WERI-Rb-1 (cell line): ENCODE measurements around the gene VSIR.

ENCODE experiments used
- DNase-seq: peaks from one replicate; pipeline ENCODE4 v3.0.0-alpha.2; 2020
- H3K27ac ChIP-seq: fragments of 250-450 bp; sonication (Bioruptor Pico); 2 replicates; pipeline ENCODE4 v1.5.1; 2020; ENCODE audit warnings: mild to moderate bottlenecking, moderate library complexity
- H3K27me3 ChIP-seq: fragments of 250-450 bp; sonication (Bioruptor Pico); 2 replicates; pipeline ENCODE4 v1.5.1; 2021; ENCODE audit warnings: mild to moderate bottlenecking, low read depth, moderate library complexity; ENCODE audit not compliant: insufficient read depth, severe bottlenecking
- H3K36me3 ChIP-seq: fragments of 250-450 bp; sonication (Bioruptor Pico); 2 replicates; pipeline ENCODE4 v1.5.1; 2020; ENCODE audit warnings: mild to moderate bottlenecking, moderate library complexity
- H3K4me3 ChIP-seq: 2 replicates; pipeline ENCODE4 v1.5.1; 2011; ENCODE audit warnings: low read depth, mild to moderate bottlenecking, control low read depth, low read length
- H3K9me3 ChIP-seq: fragments of 250-450 bp; sonication (Bioruptor Pico); 2 replicates; pipeline ENCODE4 v1.5.1; 2021; ENCODE audit warnings: mild to moderate bottlenecking, moderate library complexity; ENCODE audit not compliant: severe bottlenecking
- TF ChIP-seq, protein P1 (sequence below): IDR thresholded peaks from 2 replicates; pipeline ENCODE4 v1.5.1; 2011; ENCODE audit warnings: low read depth, mild to moderate bottlenecking, control low read depth, inconsistent platforms, low read length

VSIR gene

DNA sequence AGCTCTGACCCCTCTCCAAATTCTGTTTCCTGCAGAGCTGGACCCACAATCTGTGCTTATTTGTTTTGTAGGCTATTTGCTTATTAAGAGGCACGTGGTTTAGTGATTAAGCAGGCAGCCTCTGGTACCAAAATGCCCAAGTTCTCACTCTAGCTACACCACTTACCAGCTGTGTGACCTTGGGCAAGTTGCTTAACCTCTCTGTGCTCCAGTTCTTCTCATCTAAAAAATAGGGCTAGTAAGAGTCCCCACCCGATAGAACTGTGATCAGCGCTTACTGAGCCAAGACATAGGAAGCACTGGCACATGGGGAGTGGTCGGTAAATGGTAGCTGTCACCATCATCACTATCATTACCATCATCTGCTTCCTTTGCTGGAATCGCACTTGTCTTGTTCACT is 74.6 kb downstream of the VSIR start:
- H3K4me3 ChIP-seq: no peak overlapping the region
- no peak for DNase-seq
- no peaks in the 10 kb centered on the region for H3K27me3 ChIP-seq
- H3K27ac ChIP-seq: no peak overlapping the region
- no peaks in the 10 kb centered on the region for H3K9me3 ChIP-seq
- H3K36me3 ChIP-seq: peaks cover 53% of the 10 kb centered on the region
- TF ChIP-seq, protein P1, sequence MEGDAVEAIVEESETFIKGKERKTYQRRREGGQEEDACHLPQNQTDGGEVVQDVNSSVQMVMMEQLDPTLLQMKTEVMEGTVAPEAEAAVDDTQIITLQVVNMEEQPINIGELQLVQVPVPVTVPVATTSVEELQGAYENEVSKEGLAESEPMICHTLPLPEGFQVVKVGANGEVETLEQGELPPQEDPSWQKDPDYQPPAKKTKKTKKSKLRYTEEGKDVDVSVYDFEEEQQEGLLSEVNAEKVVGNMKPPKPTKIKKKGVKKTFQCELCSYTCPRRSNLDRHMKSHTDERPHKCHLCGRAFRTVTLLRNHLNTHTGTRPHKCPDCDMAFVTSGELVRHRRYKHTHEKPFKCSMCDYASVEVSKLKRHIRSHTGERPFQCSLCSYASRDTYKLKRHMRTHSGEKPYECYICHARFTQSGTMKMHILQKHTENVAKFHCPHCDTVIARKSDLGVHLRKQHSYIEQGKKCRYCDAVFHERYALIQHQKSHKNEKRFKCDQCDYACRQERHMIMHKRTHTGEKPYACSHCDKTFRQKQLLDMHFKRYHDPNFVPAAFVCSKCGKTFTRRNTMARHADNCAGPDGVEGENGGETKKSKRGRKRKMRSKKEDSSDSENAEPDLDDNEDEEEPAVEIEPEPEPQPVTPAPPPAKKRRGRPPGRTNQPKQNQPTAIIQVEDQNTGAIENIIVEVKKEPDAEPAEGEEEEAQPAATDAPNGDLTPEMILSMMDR: no peak

DNA sequence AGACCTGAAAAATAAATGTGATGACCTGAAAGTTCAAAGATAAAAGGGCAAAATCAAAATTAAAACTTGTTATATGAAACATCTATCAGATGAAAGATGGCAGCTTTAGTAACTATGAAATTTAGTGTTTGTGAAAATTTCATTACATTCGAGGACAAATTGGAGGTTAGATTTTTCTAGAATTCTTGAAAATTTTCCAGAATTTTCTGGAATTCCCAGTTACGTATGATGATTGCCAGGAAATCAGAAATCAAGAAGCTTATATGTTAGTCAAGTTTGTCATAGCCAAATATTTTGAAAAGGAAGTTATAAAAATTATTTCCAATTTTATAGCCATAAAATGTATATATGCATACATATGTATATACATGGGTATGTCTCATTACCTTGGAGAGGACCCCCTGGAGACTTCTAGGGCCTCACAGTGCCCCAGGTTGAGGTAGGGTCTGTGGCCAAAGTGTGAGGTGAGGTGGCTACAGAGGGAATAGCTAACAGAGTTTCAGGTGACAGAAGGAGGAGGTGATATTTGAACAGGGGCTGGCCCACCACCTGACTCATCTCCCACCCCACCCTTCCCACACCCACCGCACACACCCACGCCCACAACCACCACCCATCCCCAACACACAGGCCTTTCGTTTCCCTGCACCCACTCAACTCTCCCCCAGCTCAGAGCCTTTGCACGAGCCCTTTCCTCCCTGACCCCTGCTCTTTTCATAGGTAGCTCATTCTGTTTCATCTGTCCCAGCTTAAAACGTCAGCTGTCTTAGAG is 75.2 kb downstream of the VSIR start:
- no peak for DNase-seq
- H3K9me3 ChIP-seq: no peaks in the 10 kb centered on the region
- no peaks in the 10 kb centered on the region for H3K27me3 ChIP-seq
- TF ChIP-seq, protein P1: no peak
- H3K27ac ChIP-seq: no peak overlapping the region
- no peak overlapping the region for H3K4me3 ChIP-seq
- H3K36me3 ChIP-seq: peaks cover 51% of the 10 kb centered on the region
